DMS 273 treated with DMSO at 0.1 percent for 48 hours (cell line): ENCODE results near the gene OSBPL5.

Experiments used
- DNase-seq: peaks from one replicate; lab custom pipeline; 2025; lab: John Stamatoyannopoulos, UW

Gene OSBPL5

DNA sequence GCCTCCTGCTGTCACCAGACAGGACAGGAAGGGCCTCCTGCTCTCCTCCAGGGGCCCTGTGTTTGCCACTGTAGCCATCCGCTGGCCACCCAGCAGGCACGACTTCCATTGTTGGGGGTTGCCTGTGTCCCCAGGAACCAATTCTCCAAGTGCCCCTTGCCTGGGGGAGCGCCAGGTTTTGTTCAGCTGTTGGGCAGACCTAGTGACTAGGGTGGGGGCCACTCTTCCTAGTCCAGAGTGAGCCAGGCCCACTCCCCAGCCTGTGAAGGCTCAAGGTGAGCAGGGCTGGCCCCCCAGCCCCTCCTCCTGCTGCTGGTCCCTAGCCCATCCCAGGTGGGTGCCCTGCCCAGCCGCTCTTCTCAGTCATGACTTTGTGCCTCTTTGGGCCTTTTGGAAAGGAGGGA, 30.9 kb downstream of the OSBPL5 start:
- DNase-seq: no peak

- no peak for DNase-seq
Observed at GRCh38 chr11:3133261-3134217, 31.6 kb downstream of the OSBPL5 start.

DNA sequence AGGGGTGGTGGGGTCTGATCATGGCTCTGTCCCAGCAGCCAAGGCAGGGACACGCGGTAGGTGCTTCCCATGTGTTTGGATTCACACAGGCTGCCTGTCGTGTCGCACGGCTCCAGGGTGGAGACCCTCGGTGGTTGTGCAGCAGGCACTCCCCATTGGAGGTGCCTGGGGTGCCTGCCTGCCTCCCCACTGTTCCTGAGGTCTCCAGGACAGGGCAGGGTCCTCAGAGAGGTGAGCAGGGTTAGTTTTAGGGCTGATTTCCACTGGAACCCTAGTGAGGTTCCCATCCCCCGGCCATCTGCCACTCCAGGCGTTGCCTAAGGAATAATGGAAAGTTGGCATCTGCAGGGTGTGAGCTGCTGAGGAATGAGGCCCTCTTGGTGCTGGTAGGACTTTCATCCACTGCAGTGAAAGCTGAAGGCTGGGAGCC, 32.3 kb downstream of the OSBPL5 start:
- DNase-seq: peak; percentile 24

- DNase-seq: no peak
Observed at GRCh38 chr11:3132271-3132781, 32.8 kb downstream of the OSBPL5 start.

GRCh38 chr11:3131330-3131941, 33.7 kb downstream of the OSBPL5 start:
- no peak for DNase-seq

DNA sequence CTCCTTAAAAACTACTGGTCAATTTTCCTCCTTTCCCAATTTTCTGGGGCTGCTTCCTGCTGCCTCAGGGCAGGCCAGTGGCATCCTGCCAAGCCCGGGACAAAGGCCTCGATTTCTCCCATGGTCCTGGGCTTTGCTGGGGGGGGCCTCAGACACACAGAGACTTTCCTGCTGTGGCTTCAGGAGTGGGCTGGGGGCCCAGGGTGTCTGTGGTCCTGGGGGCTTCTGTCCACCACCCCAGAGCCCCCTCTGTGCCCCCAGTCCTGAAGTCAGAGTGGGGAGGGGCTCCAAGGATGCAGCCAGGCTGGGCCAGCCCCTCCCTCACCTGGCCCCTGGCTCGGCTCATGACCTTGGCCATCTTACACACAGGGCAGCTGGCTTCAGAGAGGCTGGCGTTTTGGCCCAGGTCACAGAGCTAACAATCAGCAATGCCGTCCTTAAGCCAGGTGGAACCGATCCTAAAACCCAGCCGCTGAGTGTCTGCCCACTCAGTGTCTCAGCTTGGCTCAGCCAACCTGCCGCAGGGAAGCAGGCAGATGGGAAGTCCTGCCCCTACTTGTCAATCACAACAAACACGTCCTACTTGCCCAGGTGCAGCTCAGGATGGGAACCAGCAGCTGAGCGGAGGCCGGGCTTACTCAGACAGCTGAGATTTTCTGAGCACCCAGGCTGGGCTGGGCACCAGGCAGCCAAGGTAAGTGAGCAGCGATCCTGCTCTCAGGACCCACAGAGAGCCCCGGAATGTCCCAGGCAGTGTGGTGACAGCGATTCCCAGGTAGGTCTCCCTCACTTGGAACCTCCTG, 34.6 kb downstream of the OSBPL5 start:
- DNase-seq: no peak

DNA sequence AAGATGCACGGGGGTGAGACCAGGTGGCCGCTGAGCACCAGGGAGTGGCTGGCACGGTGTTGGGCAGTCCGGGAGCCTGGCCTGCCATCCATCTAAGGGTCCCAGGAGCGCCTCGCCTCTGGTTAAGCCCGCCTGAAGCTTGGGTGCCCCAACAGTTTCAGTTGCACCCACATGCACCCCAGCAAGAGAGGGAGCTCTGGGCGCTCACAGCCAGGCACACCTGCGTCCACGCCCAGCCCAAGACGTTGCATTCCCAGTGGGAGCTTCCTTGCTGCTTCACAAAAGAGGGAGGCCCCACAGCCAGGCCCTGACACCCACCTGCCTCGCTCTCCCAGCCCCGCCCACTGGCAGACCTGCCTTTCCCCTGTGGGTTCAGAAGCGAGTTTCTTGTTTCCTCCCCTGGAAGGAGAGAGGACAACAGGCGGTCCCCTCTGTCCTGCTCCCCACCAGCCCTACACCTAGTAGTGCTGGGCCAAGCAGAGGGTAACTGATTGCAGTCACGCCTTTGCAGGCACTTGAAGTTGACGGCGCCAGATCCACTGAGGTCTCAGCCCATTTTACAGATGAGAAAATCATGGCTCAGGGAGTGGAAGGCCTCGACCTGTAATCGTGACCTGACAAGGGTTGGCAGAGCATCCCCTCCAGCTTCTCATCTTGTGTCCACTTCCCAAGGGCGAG, 35.4 kb downstream of the OSBPL5 start:
- DNase-seq: no peak

DNA sequence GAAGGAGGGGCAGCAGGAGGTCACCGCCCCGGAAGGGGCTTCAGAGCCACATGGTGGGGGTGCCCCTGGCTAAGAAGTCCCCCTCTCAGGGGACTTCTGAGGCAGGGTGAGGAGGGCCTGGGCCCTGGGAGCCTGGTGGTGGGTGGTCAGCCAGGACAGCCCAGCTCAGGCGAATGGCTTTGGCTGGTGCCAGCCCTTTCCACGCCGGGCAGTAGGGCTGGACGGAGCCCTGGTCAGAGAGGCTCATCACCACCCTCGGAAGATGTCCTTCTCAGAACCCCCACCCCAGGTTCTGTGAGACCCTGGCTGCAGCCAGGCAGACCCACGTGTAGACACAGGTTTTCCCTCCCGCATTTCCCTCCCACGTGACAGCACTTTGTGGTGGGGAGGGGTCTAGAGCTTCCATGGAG, 35.9 kb downstream of the OSBPL5 start:
- DNase-seq: no peak

- no peak for DNase-seq
Observed at GRCh38 chr11:3128356-3129180, 36.5 kb downstream of the OSBPL5 start.

GRCh38 chr11:3127706-3128355, 37.3 kb downstream of the OSBPL5 start:
- DNase-seq: no peak

DNA sequence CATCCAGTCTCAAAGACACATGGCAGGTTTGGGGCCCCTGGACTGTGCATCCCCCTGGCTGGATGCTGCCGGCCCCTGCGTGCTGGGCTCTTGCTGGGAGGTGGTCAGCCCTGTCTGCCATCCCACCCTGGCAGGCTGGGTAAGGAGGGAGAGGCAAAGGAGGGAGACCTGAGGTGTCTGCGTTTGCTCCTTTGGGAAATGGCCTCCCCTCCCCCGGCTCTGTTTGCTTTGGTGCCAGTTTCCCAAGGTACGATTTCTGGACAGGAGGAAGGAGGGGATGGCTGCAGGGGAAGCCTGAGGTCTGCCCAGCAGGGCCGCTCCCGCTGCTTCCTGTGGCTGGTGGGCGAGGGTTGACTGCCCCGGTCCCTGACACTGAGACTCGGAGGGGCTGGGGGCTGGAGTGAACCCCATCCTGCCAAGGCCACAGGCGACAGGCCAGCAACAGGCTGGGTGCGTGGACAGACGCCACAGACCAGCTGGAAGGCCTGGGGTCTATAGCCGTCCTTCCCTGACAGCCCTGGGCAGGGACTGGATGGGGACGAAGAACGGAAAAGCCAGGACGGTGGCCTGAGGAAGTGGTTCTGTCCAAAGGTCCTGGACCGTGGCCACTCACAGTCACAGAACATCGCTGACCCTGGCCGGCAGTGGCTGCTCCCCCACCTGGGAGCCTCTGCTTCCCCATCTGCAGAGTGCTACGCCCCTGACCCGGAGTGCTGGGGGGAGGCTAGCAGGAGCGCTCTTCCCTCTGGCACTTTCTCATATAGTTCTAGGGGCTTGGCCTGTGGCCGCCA, 38.0 kb downstream of the OSBPL5 start:
- no peak for DNase-seq

- no peak for DNase-seq
Observed at GRCh38 chr11:3126207-3126865, 38.8 kb downstream of the OSBPL5 start.

GRCh38 chr11:3124821-3125220, 40.3 kb downstream of the OSBPL5 start:
- no peak for DNase-seq

DNA sequence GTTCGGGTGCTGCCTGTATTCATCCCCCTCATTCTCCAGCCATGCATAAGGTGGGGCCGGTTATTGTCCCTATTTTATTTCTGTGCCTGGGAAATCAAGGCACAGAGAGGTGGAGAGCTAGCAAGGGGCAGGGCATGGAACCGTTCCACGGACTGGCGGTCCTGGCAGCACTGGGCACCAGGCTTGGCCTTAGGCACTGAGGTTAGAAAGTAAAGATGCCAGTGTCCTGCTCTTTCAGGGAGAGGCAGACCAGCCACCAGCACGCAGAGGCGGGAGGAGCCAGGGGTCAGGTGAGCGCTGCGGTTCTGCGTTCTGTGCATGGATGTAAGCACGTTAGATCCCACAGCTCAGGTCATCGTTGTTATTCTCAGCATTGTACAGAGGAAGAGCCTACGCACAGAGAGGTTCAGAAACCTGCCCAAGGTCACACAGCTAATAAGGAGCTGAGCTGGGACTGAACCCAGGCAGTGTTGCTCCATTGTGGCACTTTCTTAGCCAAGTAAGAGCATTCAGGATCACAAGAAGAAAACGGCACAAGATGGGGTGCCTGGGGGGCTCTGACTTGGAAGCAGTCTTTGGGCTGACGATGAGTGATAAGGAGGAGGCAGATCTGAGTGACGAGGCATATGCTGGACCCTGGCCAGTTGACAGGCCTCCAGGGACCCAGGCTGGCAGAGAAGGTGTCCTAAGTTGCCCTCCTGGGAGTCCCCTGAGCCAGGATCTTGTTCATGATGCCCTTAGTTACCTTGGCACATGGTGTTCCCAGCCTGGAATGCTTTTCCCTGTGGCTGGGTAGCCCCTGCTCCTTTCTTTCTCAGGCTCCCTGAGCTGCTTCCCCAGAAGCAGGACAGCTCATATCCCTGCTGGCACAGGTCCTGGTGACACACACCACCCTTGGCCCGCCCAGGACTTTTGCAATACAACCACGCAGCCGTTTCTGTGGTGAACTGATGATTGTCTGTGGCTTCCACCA, 41.1 kb downstream of the OSBPL5 start:
- DNase-seq: no peak

DNA sequence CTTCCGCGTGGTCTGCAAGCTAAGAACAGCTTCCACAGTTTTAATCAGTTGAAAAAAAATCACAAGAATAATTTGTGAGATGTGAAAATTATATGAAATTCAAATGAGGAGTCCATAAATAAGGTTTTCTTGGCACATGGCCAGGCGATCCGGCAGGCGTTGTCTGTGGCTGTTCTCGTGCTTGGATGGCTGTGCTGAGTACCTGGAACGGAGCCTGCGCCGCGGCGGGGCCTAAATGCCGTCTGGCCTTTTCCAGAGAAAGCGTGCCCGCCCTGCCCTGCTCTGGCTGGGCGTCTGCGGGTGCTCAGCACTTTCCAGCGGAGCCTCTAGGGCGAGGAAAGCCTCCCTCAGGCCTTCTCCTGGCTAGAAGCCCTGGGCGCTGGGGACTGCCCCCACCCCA, 41.8 kb downstream of the OSBPL5 start:
- DNase-seq: peak; percentile 32

GRCh38 chr11:3122775-3123201, 42.3 kb downstream of the OSBPL5 start:
- no peak for DNase-seq

DNA sequence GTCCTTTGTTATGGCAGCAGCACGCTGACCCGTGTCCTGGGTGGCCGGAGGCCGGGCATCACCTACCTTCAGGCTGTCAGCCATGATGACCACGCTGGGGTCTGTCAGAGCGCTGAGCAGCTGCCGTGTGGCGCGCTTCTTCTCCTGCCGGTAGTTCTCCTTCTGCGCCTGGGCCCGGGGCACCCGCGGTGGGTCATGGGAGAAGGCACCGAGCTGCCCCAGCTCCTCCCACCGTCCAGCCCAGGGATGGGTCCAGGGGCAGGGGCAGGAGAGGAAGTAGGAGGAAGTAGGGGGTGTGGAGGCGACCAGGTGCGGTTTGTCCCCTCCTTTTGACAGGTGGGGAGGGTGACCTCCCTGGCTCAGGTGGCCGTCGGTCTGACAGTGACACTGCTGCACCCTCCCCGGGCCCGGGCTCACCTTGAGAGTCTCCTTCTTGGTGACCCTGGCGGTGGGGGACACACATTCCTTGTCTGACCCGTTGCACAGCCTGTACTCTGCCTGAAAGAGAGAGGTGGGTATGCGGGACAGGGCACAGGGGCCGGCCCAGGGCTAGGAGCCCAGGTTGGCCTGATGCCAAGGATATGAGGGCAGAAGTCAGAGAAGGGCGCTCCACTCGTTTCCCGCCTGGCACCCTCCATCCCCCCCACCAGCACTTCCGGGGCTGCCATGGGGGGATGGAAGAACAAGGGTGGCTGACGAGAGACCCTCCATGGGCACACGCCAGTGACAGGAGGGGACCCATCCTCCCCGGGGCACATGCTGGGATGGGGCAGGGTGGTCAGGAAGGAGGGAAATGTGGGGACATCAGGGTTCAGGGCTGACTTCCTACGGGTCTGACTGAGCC, 43.0 kb downstream of the OSBPL5 start:
- no peak for DNase-seq
